ENCODE measurements around the gene GPC5. TPM values are rescaled to one million over a fixed set of nuclear protein-coding genes. Genes with fewer than 3 reads are reported as not detected.

Gene GPC5
- total RNA-seq, 1 donor from 2014 or later: 0.24 TPM

DNA sequence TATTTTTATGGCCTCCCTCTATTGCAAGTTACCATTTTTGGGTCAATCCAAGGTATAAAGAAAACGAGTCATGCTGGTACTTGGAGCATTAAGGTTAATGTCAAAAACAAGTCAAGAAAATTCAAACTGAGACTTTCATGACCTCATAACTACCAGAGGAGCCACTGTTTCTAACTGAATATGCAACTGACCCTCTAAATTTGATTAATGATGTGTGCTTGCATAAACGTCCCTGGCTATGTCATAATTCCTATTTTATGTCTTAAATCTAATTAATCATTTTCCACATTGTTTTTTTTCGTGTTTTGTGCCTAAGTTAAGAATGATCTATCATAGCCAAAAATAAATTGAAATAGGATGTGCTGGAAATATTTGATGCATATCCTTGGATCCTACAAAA lies 1431.5 kb downstream of the GPC5 start:
- Mint-ChIP-seq H3K4me1 (no peaks in the 10 kb centered on the region), H3K9me3 (peaks cover 7% of the 10 kb centered on the region), H3K27me3 (no peaks in the 10 kb centered on the region), H3K36me3 (ENCODE audit: low read depth) (no peaks in the 10 kb centered on the region), H3K27ac (no peak overlapping the region), H3K4me3 (no peak overlapping the region)
- DNase-seq (no peak), ATAC-seq (ENCODE audit: low read depth) (no peak)
- intact Hi-C loops (cut with micrococcal nuclease): no loop called here
- TF ChIP-seq, protein P1, sequence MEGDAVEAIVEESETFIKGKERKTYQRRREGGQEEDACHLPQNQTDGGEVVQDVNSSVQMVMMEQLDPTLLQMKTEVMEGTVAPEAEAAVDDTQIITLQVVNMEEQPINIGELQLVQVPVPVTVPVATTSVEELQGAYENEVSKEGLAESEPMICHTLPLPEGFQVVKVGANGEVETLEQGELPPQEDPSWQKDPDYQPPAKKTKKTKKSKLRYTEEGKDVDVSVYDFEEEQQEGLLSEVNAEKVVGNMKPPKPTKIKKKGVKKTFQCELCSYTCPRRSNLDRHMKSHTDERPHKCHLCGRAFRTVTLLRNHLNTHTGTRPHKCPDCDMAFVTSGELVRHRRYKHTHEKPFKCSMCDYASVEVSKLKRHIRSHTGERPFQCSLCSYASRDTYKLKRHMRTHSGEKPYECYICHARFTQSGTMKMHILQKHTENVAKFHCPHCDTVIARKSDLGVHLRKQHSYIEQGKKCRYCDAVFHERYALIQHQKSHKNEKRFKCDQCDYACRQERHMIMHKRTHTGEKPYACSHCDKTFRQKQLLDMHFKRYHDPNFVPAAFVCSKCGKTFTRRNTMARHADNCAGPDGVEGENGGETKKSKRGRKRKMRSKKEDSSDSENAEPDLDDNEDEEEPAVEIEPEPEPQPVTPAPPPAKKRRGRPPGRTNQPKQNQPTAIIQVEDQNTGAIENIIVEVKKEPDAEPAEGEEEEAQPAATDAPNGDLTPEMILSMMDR (IDR thresholded peaks at IDR 0.05): no peak
- ChIA-PET POLR2A (no interaction called here), CTCF (no interaction called here)

DNA sequence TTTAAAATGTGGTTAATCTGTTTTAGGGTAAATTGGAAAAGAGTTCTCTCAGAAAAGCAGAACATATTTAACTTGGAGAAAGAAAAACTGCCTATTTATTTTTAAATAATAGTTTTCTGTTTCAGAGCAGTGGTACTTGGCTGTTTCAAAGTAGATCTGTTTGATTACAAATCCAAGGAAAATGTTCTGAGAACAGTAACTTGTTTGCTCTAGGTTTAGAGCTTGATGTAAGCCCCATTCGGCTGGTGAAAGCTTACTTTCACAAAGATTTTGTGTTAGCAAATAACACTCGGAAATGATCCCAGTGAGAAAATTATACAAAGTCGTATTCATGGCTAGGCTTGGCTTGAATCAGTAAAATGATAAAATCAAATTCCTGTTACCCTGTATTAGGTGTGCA lies 1432.4 kb downstream of the GPC5 start:
- POLR2A ChIA-PET: no interaction called here
- intact Hi-C loops (cut with micrococcal nuclease): no loop called here
- TF ChIP-seq, protein P1 (IDR thresholded peaks at IDR 0.05): no peak
- Mint-ChIP-seq H3K9me3 (peaks cover 7% of the 10 kb centered on the region), H3K4me3 (no peak overlapping the region), H3K36me3 (ENCODE audit: low read depth) (no peaks in the 10 kb centered on the region), H3K27me3 (no peaks in the 10 kb centered on the region), H3K4me1 (no peaks in the 10 kb centered on the region), H3K27ac (no peak overlapping the region)
- ATAC-seq (ENCODE audit: low read depth): no peak
- DNase-seq: no peak
- CTCF ChIA-PET: no interaction called here

DNA sequence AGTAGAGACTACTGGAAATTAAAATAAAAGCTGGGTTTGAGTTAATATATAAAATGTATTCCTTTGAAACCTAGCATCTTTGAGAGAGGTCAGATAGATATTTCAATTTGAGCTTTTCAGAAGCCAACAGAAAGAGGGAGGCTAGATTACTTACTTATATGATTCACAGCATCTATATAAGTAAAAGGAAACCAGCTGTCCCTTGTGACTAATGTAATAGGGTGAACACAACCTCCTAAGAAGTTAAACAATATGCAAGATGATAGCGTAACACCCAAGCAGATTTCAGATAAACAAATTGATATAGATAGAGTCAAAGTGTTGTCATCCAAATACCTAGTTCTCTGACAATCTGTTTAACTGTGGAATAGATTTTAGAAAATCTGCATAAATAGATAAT lies 1434.7 kb downstream of the GPC5 start:
- ChIA-PET POLR2A (no interaction called here), CTCF (no interaction called here)
- H3K4me1 Mint-ChIP-seq: no peaks in the 10 kb centered on the region
- H3K9me3 Mint-ChIP-seq: peaks cover 6% of the 10 kb centered on the region
- H3K36me3 Mint-ChIP-seq (ENCODE audit: low read depth): no peaks in the 10 kb centered on the region
- ATAC-seq (ENCODE audit: low read depth) (no peak), DNase-seq (no peak)
- no peaks in the 10 kb centered on the region for H3K27me3 Mint-ChIP-seq
- TF ChIP-seq, protein P1 (IDR thresholded peaks at IDR 0.05): no peak
- H3K4me3 Mint-ChIP-seq: no peak overlapping the region
- intact Hi-C loops (cut with micrococcal nuclease): no loop called here
- no peak overlapping the region for H3K27ac Mint-ChIP-seq

DNA sequence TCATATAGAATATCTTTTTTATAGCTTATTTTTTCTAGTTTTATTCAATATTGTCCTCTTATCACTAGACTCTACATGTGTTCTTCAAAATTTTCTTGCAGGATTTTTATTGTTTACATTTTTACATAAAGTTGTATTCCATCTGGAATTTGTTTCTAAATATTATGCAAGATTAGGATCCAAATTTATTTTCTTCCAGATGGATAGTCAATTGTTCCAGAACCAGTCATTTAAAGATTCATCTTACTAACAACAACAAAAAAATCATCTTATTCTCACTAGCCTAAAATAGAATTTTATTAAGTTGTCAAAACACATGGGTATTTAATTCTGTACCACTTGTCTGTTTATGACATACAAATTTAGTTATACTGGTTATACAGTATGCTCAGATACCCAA lies 1437.8 kb downstream of the GPC5 start:
- POLR2A ChIA-PET: no interaction called here

DNA sequence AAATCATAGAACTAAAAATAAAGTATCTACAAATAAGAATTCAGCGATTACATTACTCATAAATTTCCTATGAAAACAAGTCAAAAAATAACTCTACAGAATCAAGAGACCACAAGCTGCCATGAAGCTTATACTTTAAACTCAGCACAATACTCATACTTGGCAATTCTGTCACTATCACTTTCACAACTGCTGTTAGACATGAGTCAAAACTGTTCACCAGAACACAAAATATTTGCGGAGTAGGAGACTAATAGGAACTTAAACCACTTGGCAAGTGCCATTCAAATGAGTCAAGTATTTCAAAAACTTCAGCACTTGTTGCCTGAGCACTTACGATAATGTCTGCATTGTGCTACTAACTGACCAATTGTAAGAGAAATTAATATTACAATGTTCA lies 1440.4 kb downstream of the GPC5 start:
- H3K4me1 Mint-ChIP-seq: no peaks in the 10 kb centered on the region
- TF ChIP-seq, protein P1 (IDR thresholded peaks at IDR 0.05): no peak
- no peaks in the 10 kb centered on the region for H3K36me3 Mint-ChIP-seq (ENCODE audit: low read depth)
- no peak overlapping the region for H3K4me3 Mint-ChIP-seq
- H3K27me3 Mint-ChIP-seq: no peaks in the 10 kb centered on the region
- no peak overlapping the region for H3K27ac Mint-ChIP-seq
- H3K9me3 Mint-ChIP-seq: peaks cover 18% of the 10 kb centered on the region
- no peak for ATAC-seq (ENCODE audit: low read depth)
- CTCF ChIA-PET: no interaction called here
- intact Hi-C loops (cut with micrococcal nuclease): no loop called here
- POLR2A ChIA-PET: no interaction called here
- DNase-seq: no peak

More for the DNA sequence above, 1437.8 kb downstream of the GPC5 start:
- intact Hi-C loops (cut with micrococcal nuclease): no loop called here
- Mint-ChIP-seq H3K9me3 (peaks cover 16% of the 10 kb centered on the region), H3K27me3 (no peaks in the 10 kb centered on the region), H3K27ac (no peak overlapping the region), H3K36me3 (ENCODE audit: low read depth) (no peaks in the 10 kb centered on the region), H3K4me1 (no peaks in the 10 kb centered on the region), H3K4me3 (no peak overlapping the region)
- DNase-seq: no peak
- CTCF ChIA-PET: no interaction called here
- TF ChIP-seq, protein P1 (IDR thresholded peaks at IDR 0.05): no peak
- no peak for ATAC-seq (ENCODE audit: low read depth)
